Aorta (tissue), 5 donors: ENCODE measurements around the gene AHRR. TPM values are rescaled to one million over a fixed set of nuclear protein-coding genes. Genes with fewer than 3 reads are reported as not detected.
A peak's percentile ranks its signal among the peaks of the same experiment; 100 is the strongest.
"Not testable (repeated sequence)": the region's sequence is repeated elsewhere in the genome, so short reads cannot be mapped to it uniquely, and the experiment has no call there.

Experiments used
- ATAC-seq: fragments of 200-7000 bp; cut with Tn5 transposase; one replicate; pipeline ENCODE4 v1.9.1; 2022; ENCODE audit warnings: moderate library complexity; ENCODE audit not compliant: low FRiP score
- DNase-seq, 2 donors: peaks; one replicate each; pipeline ENCODE4 v3.0.0-alpha.2; 2020
- H3K27ac ChIP-seq, 2 donors: one replicate each; pipeline ENCODE4 v1.5.1; 2013; ENCODE audit warnings: low read length in 2 of 2, mild to moderate bottlenecking in 2 of 2, moderate library complexity in 2 of 2, control low read depth in 1 of 2, inconsistent platforms in 1 of 2, low read depth in 1 of 2
- H3K27me3 ChIP-seq, 2 donors: one replicate each; pipeline ENCODE4 v1.6.1; 2013; ENCODE audit warnings: control low read depth in 1 of 2, low read length in 1 of 2, mild to moderate bottlenecking in 1 of 2, moderate library complexity in 1 of 2; ENCODE audit not compliant: insufficient read depth in 2 of 2, control insufficient read depth in 1 of 2
- H3K36me3 ChIP-seq, 2 donors: one replicate each; pipeline ENCODE4 v1.6.1; 2013; ENCODE audit warnings: control low read depth in 1 of 2, low read length in 1 of 2, mild to moderate bottlenecking in 1 of 2; ENCODE audit not compliant: insufficient read depth in 2 of 2, control insufficient read depth in 1 of 2
- H3K4me1 ChIP-seq, 2 donors: one replicate each; pipeline ENCODE4 v1.6.1; 2013; ENCODE audit warnings: low read length in 2 of 2, control low read depth in 1 of 2, mild to moderate bottlenecking in 1 of 2, moderate library complexity in 1 of 2; ENCODE audit not compliant: insufficient read depth in 2 of 2, control insufficient read depth in 1 of 2
- H3K4me3 ChIP-seq, 2 donors: one replicate each; pipeline ENCODE4 v1.5.1; 2013; ENCODE audit warnings: low read length in 2 of 2, control low read depth in 1 of 2, mild to moderate bottlenecking in 1 of 2
- H3K9me3 ChIP-seq: one replicate; pipeline ENCODE4 v1.6.1; 2013; ENCODE audit warnings: mild to moderate bottlenecking, low read length; ENCODE audit not compliant: control insufficient read depth
- WGBS, 2 donors: extraction: QIAGEN DNeasy Blood & Tissue Kit; methylation state at CpG; one replicate each; pipeline ENCODE4 v1.1.7; 2013; 5-methylcytosine and 5-hydroxymethylcytosine counted together
- intact Hi-C, 2 donors: fragments of 100-400 bp; cut with DNase I; formaldehyde crosslinking; loops; one replicate each; pipeline versions ENCODE4 v1.14.2 to v1.15.0; 2022
- polyA plus RNA-seq, 2 donors: library from polyadenylated mRNA; stranded (reverse); fragments of 200-250 nt; gene quantifications; one replicate each; pipeline ENCODE4 v1.2.3, GENCODE V29; 2013
- total RNA-seq, 2 donors: library from RNA; stranded (reverse); fragmentation: NEBNext Ultra II Directional; extraction: Animal tissue kit (Norgen Biotek cat#: 25700); gene quantifications; one replicate each; pipeline ENCODE4 v1.2.1, GENCODE V29; 2021
- donor health status: healthy with polysubstance abuse.
- donor health status: Bipolar disorder and iron deficiency.
- donor health status: DM: no; HTN: no; CAD: no.
- donor health status: DM: no; HTN: no; CAD: no.
- donor health status: DM: yes; HTN: yes; CAD: no.

Gene AHRR
- total and polyA plus RNA-seq, 4 donors: 0.13 to 3.8 (median 1.7) TPM

GRCh38 chr5:380701-381309 is 59.3 kb downstream of the AHRR start:
- no peak overlapping the region for H3K27ac ChIP-seq
- ATAC-seq (no peak), DNase-seq (peak; percentile 9 to 32)
- no peaks in the 10 kb centered on the region for H3K4me1 ChIP-seq
- no peak overlapping the region for H3K4me3 ChIP-seq
- intact Hi-C loops: no loop called here
- WGBS, 2 donors: 79 to 82% methylated on average over 2 of the region's 2 CpGs
- H3K27me3 ChIP-seq: no peaks in the 10 kb centered on the region
- no peaks in the 10 kb centered on the region for H3K36me3 ChIP-seq
- H3K9me3 ChIP-seq: peaks cover 2% of the 10 kb centered on the region

- no peaks in the 10 kb centered on the region for H3K27me3 ChIP-seq
- ATAC-seq: no peak
- H3K9me3 ChIP-seq: peaks cover 2% of the 10 kb centered on the region
- no peaks in the 10 kb centered on the region for H3K4me1 ChIP-seq
- intact Hi-C loops: no loop called here
- no peak for DNase-seq
- H3K27ac ChIP-seq: no peak overlapping the region
- no peak overlapping the region for H3K4me3 ChIP-seq
- H3K36me3 ChIP-seq: no peaks in the 10 kb centered on the region
These were observed 61.6 kb downstream of the AHRR start for GRCh38 chr5:383066-383465.

DNA sequence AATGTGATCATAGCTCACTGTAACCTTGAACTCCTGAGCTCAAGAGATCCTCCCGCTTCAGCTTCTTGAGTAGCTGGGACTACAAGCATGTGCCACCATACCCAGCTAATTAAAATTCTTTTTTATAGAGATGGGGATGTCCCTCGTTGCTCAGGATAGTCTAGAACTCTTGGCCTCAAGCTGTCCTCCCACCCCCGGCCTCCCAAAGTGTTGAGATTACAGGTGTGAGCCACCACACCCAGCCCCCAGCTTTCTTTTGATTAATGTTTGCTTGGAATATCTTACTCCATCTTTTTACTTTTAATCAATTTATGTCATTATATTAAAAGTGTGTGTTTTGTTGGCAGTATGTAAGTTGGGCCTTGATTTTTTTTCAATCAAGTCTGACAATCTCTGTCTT is 62.1 kb downstream of the AHRR start:
- intact Hi-C loops: no loop called here
- ATAC-seq: no peak
- peaks cover 2% of the 10 kb centered on the region for H3K9me3 ChIP-seq
- WGBS, 2 donors: 77 to 82% methylated on average over 3 of the region's 3 CpGs
- DNase-seq: peak in 1 of 2 donors; percentile 23
- no peaks in the 10 kb centered on the region for H3K36me3 ChIP-seq
- no peaks in the 10 kb centered on the region for H3K27me3 ChIP-seq
- no peak overlapping the region for H3K27ac ChIP-seq
- no peaks in the 10 kb centered on the region for H3K4me1 ChIP-seq
- no peak overlapping the region for H3K4me3 ChIP-seq

DNA sequence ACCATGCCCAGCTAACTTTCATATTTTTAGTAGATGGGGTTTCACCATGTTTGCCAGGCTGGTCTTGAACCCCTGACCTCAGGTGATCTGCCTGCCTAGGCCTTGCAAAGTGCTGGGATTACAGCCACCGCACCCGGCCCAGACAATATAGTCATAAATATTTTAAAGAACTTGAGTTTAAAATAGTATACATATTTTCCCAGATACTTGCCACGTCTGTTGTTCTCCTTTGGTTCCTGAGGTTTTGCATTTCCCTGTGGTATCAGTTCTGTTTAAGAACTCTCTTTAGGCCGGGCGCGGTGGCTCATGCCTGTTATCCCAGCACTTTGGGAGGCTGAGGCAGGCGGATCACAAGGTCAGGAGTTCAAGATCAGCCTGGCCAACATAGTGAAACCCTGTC is 63.1 kb downstream of the AHRR start:
- H3K27ac ChIP-seq, H3K36me3 ChIP-seq, ATAC-seq, H3K27me3 ChIP-seq, H3K4me3 ChIP-seq, intact Hi-C loops, H3K4me1 ChIP-seq, H3K9me3 ChIP-seq: not testable (repeated sequence)
- peak; percentile 17 to 49 for DNase-seq
- whole genome bisulfite sequencing, 2 donors: 79 to 81% methylated on average over 7 of the region's 7 CpGs

DNA sequence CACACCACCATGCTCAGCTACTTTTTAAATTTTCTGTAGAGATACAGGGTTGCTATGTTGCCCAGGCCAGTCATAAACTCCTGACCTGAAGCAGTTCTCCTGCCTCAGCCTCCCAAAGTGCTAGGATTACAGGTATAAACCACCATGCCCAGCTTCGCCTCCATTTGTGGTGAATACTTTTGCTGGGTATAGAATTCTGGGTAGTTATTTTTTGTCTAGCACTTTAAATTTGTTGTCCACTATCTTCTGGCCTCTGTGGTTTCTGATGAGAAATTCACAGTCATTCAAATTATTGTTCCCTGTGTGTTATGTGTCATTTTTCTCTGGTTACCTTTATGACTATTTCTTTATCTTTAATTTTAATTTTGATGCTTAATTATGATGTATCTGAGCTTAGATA is 63.8 kb downstream of the AHRR start:
- no peak overlapping the region for H3K4me3 ChIP-seq
- ATAC-seq (no peak), DNase-seq (peak in 1 of 2 donors; percentile 9)
- no peaks in the 10 kb centered on the region for H3K4me1 ChIP-seq
- no peaks in the 10 kb centered on the region for H3K9me3 ChIP-seq
- intact Hi-C loops: no loop called here
- H3K27me3 ChIP-seq: no peaks in the 10 kb centered on the region
- H3K36me3 ChIP-seq: no peaks in the 10 kb centered on the region
- 93 to 96% methylated on average over 1 of the region's 1 CpG for WGBS, 2 donors
- H3K27ac ChIP-seq: no peak overlapping the region

DNA sequence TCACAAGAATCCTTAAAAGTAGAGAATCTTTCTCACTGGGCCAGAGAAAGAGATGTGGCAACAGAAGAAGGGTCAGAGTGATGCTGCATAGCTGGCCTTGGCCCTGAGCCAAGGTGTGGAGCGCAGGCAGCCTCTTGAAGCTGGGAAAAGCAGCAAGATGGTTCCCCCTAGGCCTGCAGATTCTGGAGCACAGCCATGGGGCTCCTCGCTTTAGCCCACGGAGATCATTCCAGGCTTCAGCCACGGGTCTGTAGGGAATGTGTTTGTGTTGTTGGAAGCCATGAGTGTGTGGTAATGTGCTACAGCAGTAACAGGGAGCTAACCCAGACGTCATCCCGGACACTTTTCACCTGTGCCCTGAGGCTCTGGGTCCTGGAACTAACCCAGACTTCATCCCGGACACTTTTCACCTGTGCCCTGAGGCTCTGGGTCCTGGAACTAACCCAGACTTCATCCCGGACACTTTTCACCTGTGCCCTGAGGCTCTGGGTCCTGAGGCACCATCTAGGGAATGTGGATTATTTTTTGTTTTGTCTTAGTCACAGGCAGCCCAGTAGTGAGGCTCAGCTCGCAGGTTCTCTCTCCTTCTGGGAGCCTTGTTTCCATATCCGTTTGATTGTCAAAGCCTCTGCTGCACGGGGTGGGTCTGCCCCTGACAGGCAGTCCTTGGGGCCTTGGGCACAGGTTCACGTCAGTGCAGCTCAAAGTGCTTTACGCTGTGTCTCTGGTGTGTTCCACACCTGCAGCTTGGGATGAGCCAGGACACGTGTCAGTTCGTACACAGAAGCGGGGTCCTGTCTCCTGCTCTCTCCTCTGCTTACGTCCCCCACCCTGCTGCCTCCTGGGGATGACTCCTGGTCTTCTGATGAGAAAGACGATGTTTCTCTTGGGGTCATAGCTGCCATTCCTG is 65.2 kb downstream of the AHRR start:
- Histone ChIP-seq H3K36me3 (no peaks in the 10 kb centered on the region), H3K9me3 (no peaks in the 10 kb centered on the region), H3K27me3 (no peaks in the 10 kb centered on the region), H3K27ac (no peak overlapping the region), H3K4me1 (no peaks in the 10 kb centered on the region), H3K4me3 (no peak overlapping the region)
- ATAC-seq: no peak
- peak; percentile 26 to 43 for DNase-seq
- intact Hi-C loops: no loop called here
- WGBS, 2 donors: 75 to 76% methylated on average over 18 of the region's 18 CpGs

GRCh38 chr5:387491-388265 is 66.2 kb downstream of the AHRR start:
- no peak overlapping the region for H3K27ac ChIP-seq
- ATAC-seq (no peak), DNase-seq (peak in 1 of 2 donors; percentile 59)
- H3K4me3 ChIP-seq: no peak overlapping the region
- 85 to 91% methylated on average over 18 of the region's 18 CpGs for WGBS, 2 donors
- H3K9me3 ChIP-seq: no peaks in the 10 kb centered on the region
- no peaks in the 10 kb centered on the region for H3K4me1 ChIP-seq
- H3K36me3 ChIP-seq: no peaks in the 10 kb centered on the region
- H3K27me3 ChIP-seq: no peaks in the 10 kb centered on the region
- intact Hi-C loops: no loop called here

DNA sequence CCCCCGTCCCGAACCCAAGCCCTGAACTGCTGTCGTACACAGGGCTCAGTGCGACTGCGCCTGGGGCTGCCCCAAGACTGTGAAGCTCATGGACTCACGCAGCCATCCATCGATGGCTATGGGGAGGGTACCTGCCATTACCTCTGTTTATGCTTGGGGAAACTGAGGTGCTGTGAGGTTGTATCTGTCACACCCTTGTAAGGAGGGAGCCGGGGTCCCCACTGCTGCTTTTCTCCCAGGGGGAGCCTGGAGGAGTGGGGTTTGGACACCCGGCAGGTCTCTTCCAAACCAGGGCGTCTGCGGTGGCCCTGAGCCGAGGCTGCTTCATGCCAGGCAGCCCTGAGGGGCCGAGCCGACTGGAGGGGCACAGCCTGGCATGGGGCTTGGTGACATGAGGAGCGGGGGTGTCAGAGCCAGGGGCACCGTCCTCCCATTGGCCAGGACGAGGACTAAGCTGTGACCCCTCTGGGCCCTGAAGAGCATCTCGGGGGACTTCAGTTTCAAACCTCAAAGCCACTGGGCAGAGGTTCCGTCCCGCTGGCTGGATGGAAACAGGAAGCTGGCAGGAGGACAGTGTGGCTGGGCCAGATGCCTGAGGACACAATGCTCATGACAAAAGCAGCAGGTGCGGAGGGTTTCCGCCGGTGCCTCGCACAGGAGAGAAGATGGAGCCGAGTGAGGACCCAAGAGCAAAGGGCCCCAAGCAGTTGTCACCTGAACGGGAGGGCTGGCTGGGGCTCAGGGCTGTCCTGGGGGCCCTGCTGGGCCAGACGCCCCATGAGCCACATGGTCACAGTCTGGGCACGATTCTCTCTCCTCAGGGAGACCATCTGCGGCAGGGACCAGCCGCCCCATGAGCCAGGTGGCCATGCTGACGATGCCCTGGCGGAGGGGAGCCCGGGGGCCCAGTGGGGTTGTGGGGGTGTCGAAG is 67.0 kb downstream of the AHRR start:
- Histone ChIP-seq H3K27me3 (no peaks in the 10 kb centered on the region), H3K4me3 (no peak overlapping the region), H3K36me3 (no peaks in the 10 kb centered on the region), H3K4me1 (no peaks in the 10 kb centered on the region), H3K27ac (no peak overlapping the region), H3K9me3 (no peaks in the 10 kb centered on the region)
- ATAC-seq (peak; percentile 41), DNase-seq (peak; percentile 42 to 68)
- 85% methylated on average over 32 to 34 of the region's 34 CpGs for WGBS, 2 donors
- intact Hi-C loops: no loop called here
